ENCODE data around the gene QSOX2.

GRCh38 chr9:136242248-136242647, 3.4 kb downstream of the QSOX2 start:
- TF ChIP-seq GATA2 (IDR thresholded peaks at IDR 0.05; ENCODE audit: low read depth, low read length): no peak
- no peak for TF ChIP-seq GATA3 (IDR thresholded peaks at IDR 0.05; ENCODE audit: low read depth, low read length)
